ENCODE results near the gene IFITM5. TPM values are rescaled to one million over a fixed set of nuclear protein-coding genes. Genes with fewer than 3 reads are reported as not detected.

IFITM5 gene
- total RNA-seq, 1 donor from 2014 or later = not detected

GRCh38 chr11:285894-286220 lies 13.5 kb downstream of the IFITM5 start:
- DNase-seq (ENCODE audit: low spot score) = peak; percentile 60
- Mint-ChIP-seq H3K36me3 (ENCODE audit: low read depth) (no peaks in the 10 kb centered on the region), H3K9me3 (ENCODE audit: low read depth) (no peaks in the 10 kb centered on the region), H3K27ac (ENCODE audit: unreplicated experiment) (no peak overlapping the region), H3K27me3 (ENCODE audit: low read depth) (peaks cover 5% of the 10 kb centered on the region), H3K4me1 (ENCODE audit: low read depth) (peaks cover 12% of the 10 kb centered on the region), H3K4me3 (ENCODE audit: unreplicated experiment) (no peak overlapping the region)
- TF ChIP-seq, protein P1, sequence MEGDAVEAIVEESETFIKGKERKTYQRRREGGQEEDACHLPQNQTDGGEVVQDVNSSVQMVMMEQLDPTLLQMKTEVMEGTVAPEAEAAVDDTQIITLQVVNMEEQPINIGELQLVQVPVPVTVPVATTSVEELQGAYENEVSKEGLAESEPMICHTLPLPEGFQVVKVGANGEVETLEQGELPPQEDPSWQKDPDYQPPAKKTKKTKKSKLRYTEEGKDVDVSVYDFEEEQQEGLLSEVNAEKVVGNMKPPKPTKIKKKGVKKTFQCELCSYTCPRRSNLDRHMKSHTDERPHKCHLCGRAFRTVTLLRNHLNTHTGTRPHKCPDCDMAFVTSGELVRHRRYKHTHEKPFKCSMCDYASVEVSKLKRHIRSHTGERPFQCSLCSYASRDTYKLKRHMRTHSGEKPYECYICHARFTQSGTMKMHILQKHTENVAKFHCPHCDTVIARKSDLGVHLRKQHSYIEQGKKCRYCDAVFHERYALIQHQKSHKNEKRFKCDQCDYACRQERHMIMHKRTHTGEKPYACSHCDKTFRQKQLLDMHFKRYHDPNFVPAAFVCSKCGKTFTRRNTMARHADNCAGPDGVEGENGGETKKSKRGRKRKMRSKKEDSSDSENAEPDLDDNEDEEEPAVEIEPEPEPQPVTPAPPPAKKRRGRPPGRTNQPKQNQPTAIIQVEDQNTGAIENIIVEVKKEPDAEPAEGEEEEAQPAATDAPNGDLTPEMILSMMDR (IDR thresholded peaks at IDR 0.05) = no peak

- TF ChIP-seq, protein P1 (IDR thresholded peaks at IDR 0.05) = no peak
- Mint-ChIP-seq H3K4me3 (ENCODE audit: unreplicated experiment) (no peak overlapping the region), H3K36me3 (ENCODE audit: low read depth) (no peaks in the 10 kb centered on the region), H3K27me3 (ENCODE audit: low read depth) (peaks cover 5% of the 10 kb centered on the region), H3K9me3 (ENCODE audit: low read depth) (no peaks in the 10 kb centered on the region), H3K4me1 (ENCODE audit: low read depth) (peaks cover 11% of the 10 kb centered on the region), H3K27ac (ENCODE audit: unreplicated experiment) (no peak overlapping the region)
- peak; percentile 72 for DNase-seq (ENCODE audit: low spot score)
These were observed 14.1 kb downstream of the IFITM5 start for GRCh38 chr11:285021-285893.

DNA sequence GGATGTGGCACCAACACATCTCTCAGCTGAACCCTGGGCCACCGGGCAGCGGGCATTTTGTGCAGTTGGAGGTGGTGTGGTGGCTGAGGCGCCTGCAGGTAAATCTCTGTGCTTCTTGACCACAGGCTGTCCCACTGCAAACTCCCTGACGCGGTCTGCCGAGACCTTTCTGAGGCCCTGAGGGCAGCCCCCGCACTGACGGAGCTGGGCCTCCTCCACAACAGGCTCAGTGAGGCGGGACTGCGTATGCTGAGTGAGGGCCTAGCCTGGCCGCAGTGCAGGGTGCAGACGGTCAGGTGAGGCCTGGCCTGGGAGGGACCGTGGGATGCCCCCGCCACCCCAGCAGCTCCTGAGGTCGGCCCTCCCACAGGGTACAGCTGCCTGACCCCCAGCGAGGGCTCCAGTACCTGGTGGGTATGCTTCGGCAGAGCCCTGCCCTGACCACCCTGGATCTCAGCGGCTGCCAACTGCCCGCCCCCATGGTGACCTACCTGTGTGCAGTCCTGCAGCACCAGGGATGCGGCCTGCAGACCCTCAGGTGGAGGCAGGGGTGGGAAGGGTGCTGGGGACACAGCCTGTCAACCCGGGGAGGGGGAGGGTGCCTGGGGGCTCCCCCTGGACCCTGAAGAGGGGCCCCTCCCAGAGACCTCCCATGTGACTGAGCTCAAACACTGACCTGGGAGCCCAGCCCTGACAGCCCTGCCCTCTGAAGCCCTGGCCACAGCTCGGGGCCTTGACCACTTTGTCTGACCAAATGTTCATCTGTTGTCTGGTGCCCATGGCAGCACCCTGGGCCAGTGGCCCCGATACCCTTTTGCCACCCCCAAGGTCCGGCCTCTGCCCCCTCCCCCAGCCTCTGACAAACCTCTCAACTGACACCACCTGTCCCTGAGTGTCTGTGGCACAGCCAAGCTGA lies 15.0 kb downstream of the IFITM5 start:
- Mint-ChIP-seq H3K9me3 (ENCODE audit: low read depth) (no peaks in the 10 kb centered on the region), H3K4me3 (ENCODE audit: unreplicated experiment) (no peak overlapping the region), H3K27ac (ENCODE audit: unreplicated experiment) (no peak overlapping the region), H3K27me3 (ENCODE audit: low read depth) (peaks cover 5% of the 10 kb centered on the region), H3K36me3 (ENCODE audit: low read depth) (no peaks in the 10 kb centered on the region), H3K4me1 (ENCODE audit: low read depth) (peaks cover 7% of the 10 kb centered on the region)
- TF ChIP-seq, protein P1 (IDR thresholded peaks at IDR 0.05) = no peak
- DNase-seq (ENCODE audit: low spot score) = peak; percentile 89

DNA sequence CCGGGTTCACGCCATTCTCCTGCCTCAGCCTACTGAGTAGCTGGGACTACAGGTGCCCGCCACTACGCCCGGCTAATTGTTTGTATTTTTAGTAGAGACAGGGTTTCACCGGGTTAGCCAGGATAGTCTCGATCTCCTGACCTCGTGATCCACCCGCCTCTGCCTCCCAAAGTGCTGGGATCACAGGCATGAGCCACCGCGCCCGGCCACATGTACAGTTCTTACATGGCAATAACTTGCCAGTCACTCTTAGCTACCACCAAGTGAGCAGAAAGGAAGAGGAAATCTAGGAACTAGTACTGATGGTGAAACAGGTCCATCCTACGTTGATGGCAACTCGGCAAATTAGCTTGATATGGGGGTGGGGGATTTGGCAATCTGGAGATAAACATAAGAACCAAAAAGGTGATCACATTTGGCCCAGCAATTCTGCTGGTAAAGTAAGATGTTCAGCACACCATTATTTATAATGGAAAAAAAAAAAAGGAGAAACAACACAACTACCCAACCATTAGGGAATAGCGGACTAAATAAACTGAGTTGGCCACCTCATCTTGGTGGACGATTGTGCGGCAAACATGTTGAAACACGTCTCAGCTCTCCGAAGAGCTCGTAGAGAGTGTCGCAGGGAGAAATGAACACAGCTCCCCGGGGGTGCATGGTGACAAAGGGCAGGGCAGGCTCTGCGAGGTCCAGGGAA lies 15.8 kb downstream of the IFITM5 start:
- no peak overlapping the region for H3K4me3 Mint-ChIP-seq (ENCODE audit: unreplicated experiment)

More for the DNA sequence above, 15.8 kb downstream of the IFITM5 start:
- peaks cover 5% of the 10 kb centered on the region for H3K27me3 Mint-ChIP-seq (ENCODE audit: low read depth)
- H3K9me3 Mint-ChIP-seq (ENCODE audit: low read depth) = no peaks in the 10 kb centered on the region
- TF ChIP-seq, protein P1 (IDR thresholded peaks at IDR 0.05) = no peak
- H3K27ac Mint-ChIP-seq (ENCODE audit: unreplicated experiment) = no peak overlapping the region
- DNase-seq (ENCODE audit: low spot score) = no peak
- peaks cover 7% of the 10 kb centered on the region for H3K4me1 Mint-ChIP-seq (ENCODE audit: low read depth)
- no peaks in the 10 kb centered on the region for H3K36me3 Mint-ChIP-seq (ENCODE audit: low read depth)

Data from chondrocyte (in vitro differentiated cells).